Anterior cingulate cortex (tissue), 58 donors: ENCODE data around the gene DOCK3.
A peak's percentile ranks its signal among the peaks of the same experiment; 100 is the strongest.
"Not testable (repeated sequence)": the region's sequence is repeated elsewhere in the genome, so short reads cannot be mapped to it uniquely, and the experiment has no call there.

Experiments
- DNase-seq, 58 donors: peaks; one replicate each; lab custom pipeline; 2025; lab: John Stamatoyannopoulos, UW

Gene DOCK3

GRCh38 chr3:51340989-51341636 is 666.4 kb downstream of the DOCK3 start:
- DNase-seq, result peak in 1 of 58 donors; percentile 23

GRCh38 chr3:51343918-51344687 is 669.4 kb downstream of the DOCK3 start:
- DNase-seq, result peak in 3 of 58 donors; percentile 11 to 24 (median 23)

GRCh38 chr3:51350751-51351150 is 676.0 kb downstream of the DOCK3 start:
- DNase-seq, result peak in 7 of 58 donors; percentile 10 to 52 (median 31)

GRCh38 chr3:51353131-51353530 is 678.4 kb downstream of the DOCK3 start:
- DNase-seq, result no peak

GRCh38 chr3:51353691-51354090 is 679.0 kb downstream of the DOCK3 start:
- no peak for DNase-seq

GRCh38 chr3:51354172-51354571 is 679.4 kb downstream of the DOCK3 start:
- DNase-seq, result no peak

- DNase-seq, result peak in 2 of 58 donors; percentile 10 to 32
These were observed 680.2 kb downstream of the DOCK3 start for GRCh38 chr3:51354731-51355615.

GRCh38 chr3:51355891-51356578 is 681.3 kb downstream of the DOCK3 start:
- DNase-seq, result no peak

GRCh38 chr3:51357856-51358255 is 683.1 kb downstream of the DOCK3 start:
- DNase-seq, result no peak

- peak in 1 of 58 donors; percentile 29 for DNase-seq
These were observed 684.3 kb downstream of the DOCK3 start for GRCh38 chr3:51358981-51359380.

- no peak for DNase-seq
These were observed 686.1 kb downstream of the DOCK3 start for GRCh38 chr3:51360806-51361205.

- no peak for DNase-seq
These were observed 687.0 kb downstream of the DOCK3 start for GRCh38 chr3:51361746-51362145.

- no peak for DNase-seq
These were observed 687.7 kb downstream of the DOCK3 start for GRCh38 chr3:51362476-51362875.

- not testable (repeated sequence) for DNase-seq
These were observed 693.5 kb downstream of the DOCK3 start for GRCh38 chr3:51368276-51368675.

GRCh38 chr3:51371943-51372557 is 697.3 kb downstream of the DOCK3 start:
- peak in 18 of 58 donors; percentile 3 to 66 (median 29) for DNase-seq

GRCh38 chr3:51373658-51374421 is 699.1 kb downstream of the DOCK3 start:
- DNase-seq, result no peak

- DNase-seq, result no peak
These were observed 699.7 kb downstream of the DOCK3 start for GRCh38 chr3:51374456-51374855.

GRCh38 chr3:51375136-51375535 is 700.4 kb downstream of the DOCK3 start:
- DNase-seq, result no peak

GRCh38 chr3:51375571-51375970 is 700.8 kb downstream of the DOCK3 start:
- DNase-seq, result no peak
